ENCODE data around the gene DNAI4.

Gene DNAI4

GRCh38 chr1:66933887-66934700 lies 9.4 kb upstream of the DNAI4 start:
- TF ChIP-seq, protein P1, sequence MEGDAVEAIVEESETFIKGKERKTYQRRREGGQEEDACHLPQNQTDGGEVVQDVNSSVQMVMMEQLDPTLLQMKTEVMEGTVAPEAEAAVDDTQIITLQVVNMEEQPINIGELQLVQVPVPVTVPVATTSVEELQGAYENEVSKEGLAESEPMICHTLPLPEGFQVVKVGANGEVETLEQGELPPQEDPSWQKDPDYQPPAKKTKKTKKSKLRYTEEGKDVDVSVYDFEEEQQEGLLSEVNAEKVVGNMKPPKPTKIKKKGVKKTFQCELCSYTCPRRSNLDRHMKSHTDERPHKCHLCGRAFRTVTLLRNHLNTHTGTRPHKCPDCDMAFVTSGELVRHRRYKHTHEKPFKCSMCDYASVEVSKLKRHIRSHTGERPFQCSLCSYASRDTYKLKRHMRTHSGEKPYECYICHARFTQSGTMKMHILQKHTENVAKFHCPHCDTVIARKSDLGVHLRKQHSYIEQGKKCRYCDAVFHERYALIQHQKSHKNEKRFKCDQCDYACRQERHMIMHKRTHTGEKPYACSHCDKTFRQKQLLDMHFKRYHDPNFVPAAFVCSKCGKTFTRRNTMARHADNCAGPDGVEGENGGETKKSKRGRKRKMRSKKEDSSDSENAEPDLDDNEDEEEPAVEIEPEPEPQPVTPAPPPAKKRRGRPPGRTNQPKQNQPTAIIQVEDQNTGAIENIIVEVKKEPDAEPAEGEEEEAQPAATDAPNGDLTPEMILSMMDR (IDR thresholded peaks at IDR 0.05; ENCODE audit: poor library complexity, severe bottlenecking): no peak
- no peak for DNase-seq (ENCODE audit: low spot score)
- peak overlapping the region; percentile 54 for H3K4me3 ChIP-seq (ENCODE audit: severe bottlenecking)
- ATAC-seq (ENCODE audit: low read depth): peak; percentile 15; the same call in 1 of the 3 replicates
- no peaks in the 10 kb centered on the region for H3K27me3 ChIP-seq (ENCODE audit: insufficient read depth, poor library complexity, severe bottlenecking)
- H3K27ac ChIP-seq (ENCODE audit: poor library complexity, severe bottlenecking): peak overlapping the region; percentile 82
- H3K4me1 ChIP-seq (ENCODE audit: insufficient read depth, poor library complexity, severe bottlenecking): peaks cover 34% of the 10 kb centered on the region
- no peaks in the 10 kb centered on the region for H3K9me3 ChIP-seq (ENCODE audit: severe bottlenecking)
- peaks cover 7% of the 10 kb centered on the region; the same call in 1 of the 2 replicates for H3K36me3 ChIP-seq (ENCODE audit: low read depth)

GRCh38 chr1:66932291-66932690 lies 7.6 kb upstream of the DNAI4 start:
- ATAC-seq (ENCODE audit: low read depth): no peak
- H3K27me3 ChIP-seq (ENCODE audit: insufficient read depth, poor library complexity, severe bottlenecking): no peaks in the 10 kb centered on the region
- peak overlapping the region; percentile 54 for H3K4me3 ChIP-seq (ENCODE audit: severe bottlenecking)
- TF ChIP-seq, protein P1 (IDR thresholded peaks at IDR 0.05; ENCODE audit: poor library complexity, severe bottlenecking): no peak
- H3K27ac ChIP-seq (ENCODE audit: poor library complexity, severe bottlenecking): peak overlapping the region; percentile 82
- H3K9me3 ChIP-seq (ENCODE audit: severe bottlenecking): no peaks in the 10 kb centered on the region
- H3K4me1 ChIP-seq (ENCODE audit: insufficient read depth, poor library complexity, severe bottlenecking): peaks cover 36% of the 10 kb centered on the region
- no peak for DNase-seq (ENCODE audit: low spot score)
- peaks cover 4% of the 10 kb centered on the region; the same call in 1 of the 2 replicates for H3K36me3 ChIP-seq (ENCODE audit: low read depth)

DNA sequence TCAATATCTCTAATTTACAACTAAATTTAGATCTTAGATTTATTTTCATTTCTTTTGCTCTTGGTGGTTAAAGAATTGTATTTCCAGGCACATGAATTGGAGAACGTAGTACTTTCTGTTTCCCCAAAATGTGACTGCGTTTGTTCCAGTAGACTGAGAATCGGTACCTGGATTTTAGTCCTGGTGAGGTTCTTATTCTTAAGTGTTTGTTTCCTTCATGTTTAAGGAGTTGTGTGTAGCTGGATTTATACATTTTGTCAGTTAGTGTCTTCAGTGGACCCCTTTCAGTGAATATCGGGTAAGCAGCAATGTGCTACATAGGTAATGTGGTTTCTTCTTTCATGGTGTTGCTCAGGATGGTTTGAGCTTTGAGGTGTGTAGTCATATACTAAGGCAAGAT lies 6.9 kb upstream of the DNAI4 start:
- Histone ChIP-seq H3K4me3 (ENCODE audit: severe bottlenecking) (peak overlapping the region; percentile 54), H3K4me1 (ENCODE audit: insufficient read depth, poor library complexity, severe bottlenecking) (peaks cover 43% of the 10 kb centered on the region), H3K27ac (ENCODE audit: poor library complexity, severe bottlenecking) (peak overlapping the region; percentile 82), H3K9me3 (ENCODE audit: severe bottlenecking) (no peaks in the 10 kb centered on the region), H3K27me3 (ENCODE audit: insufficient read depth, poor library complexity, severe bottlenecking) (no peaks in the 10 kb centered on the region), H3K36me3 (ENCODE audit: low read depth) (peaks cover 4% of the 10 kb centered on the region; the same call in 1 of the 2 replicates)
- TF ChIP-seq, protein P1 (IDR thresholded peaks at IDR 0.05; ENCODE audit: poor library complexity, severe bottlenecking): no peak
- ATAC-seq (ENCODE audit: low read depth) (no peak), DNase-seq (ENCODE audit: low spot score) (no peak)

GRCh38 chr1:66930823-66931174 lies 6.1 kb upstream of the DNAI4 start:
- ATAC-seq (ENCODE audit: low read depth): peak; percentile 1; the same call in 2 of the 3 replicates
- H3K4me1 ChIP-seq (ENCODE audit: insufficient read depth, poor library complexity, severe bottlenecking): peaks cover 43% of the 10 kb centered on the region

More at GRCh38 chr1:66930823-66931174, 6.1 kb upstream of the DNAI4 start:
- Histone ChIP-seq H3K27me3 (ENCODE audit: insufficient read depth, poor library complexity, severe bottlenecking) (no peaks in the 10 kb centered on the region), H3K36me3 (ENCODE audit: low read depth) (peaks cover 4% of the 10 kb centered on the region; the same call in 1 of the 2 replicates), H3K4me3 (ENCODE audit: severe bottlenecking) (peak overlapping the region; percentile 54), H3K27ac (ENCODE audit: poor library complexity, severe bottlenecking) (peak overlapping the region; percentile 82), H3K9me3 (ENCODE audit: severe bottlenecking) (no peaks in the 10 kb centered on the region)
- DNase-seq (ENCODE audit: low spot score): no peak
- TF ChIP-seq, protein P1 (IDR thresholded peaks at IDR 0.05; ENCODE audit: poor library complexity, severe bottlenecking): no peak

Data from RWPE2 (cell line).